ENCODE measurements around the gene CLMP.
"Not testable (repeated sequence)": the region's sequence is repeated elsewhere in the genome, so short reads cannot be mapped to it uniquely, and the experiment has no call there.

The CLMP gene

GRCh38 chr11:123135863-123136446, 59.1 kb downstream of the CLMP start:
- no peak for DNase-seq (ENCODE audit: low read depth in 2 of 2)

GRCh38 chr11:123132881-123133280, 62.2 kb downstream of the CLMP start:
- no peak for DNase-seq (ENCODE audit: low read depth in 2 of 2)

- not testable (repeated sequence) for DNase-seq (ENCODE audit: low read depth in 2 of 2)
Observed at GRCh38 chr11:123132034-123132766, 62.8 kb downstream of the CLMP start.

- DNase-seq (ENCODE audit: low read depth in 2 of 2) = peak; percentile 47 to 52
Observed at GRCh38 chr11:123129920-123130319, 65.1 kb downstream of the CLMP start.

GRCh38 chr11:123125169-123125568, 69.9 kb downstream of the CLMP start:
- DNase-seq (ENCODE audit: low read depth in 2 of 2) = no peak

GRCh38 chr11:123122852-123123251, 72.2 kb downstream of the CLMP start:
- no peak for DNase-seq (ENCODE audit: low read depth in 2 of 2)

- no peak for DNase-seq (ENCODE audit: low read depth in 2 of 2)
Observed at GRCh38 chr11:123122341-123122740, 72.7 kb downstream of the CLMP start.

GRCh38 chr11:123116486-123116885, 78.6 kb downstream of the CLMP start:
- DNase-seq (ENCODE audit: low read depth in 2 of 2) = no peak

- DNase-seq (ENCODE audit: low read depth in 2 of 2) = no peak
Observed at GRCh38 chr11:123111465-123111864, 83.6 kb downstream of the CLMP start.

GRCh38 chr11:123110397-123110796, 84.7 kb downstream of the CLMP start:
- DNase-seq (ENCODE audit: low read depth in 2 of 2) = no peak

- no peak for DNase-seq (ENCODE audit: low read depth in 2 of 2)
Observed at GRCh38 chr11:123107945-123108495, 87.0 kb downstream of the CLMP start.

GRCh38 chr11:123104697-123105096, 90.4 kb downstream of the CLMP start:
- DNase-seq (ENCODE audit: low read depth in 2 of 2) = no peak

GRCh38 chr11:123103326-123103980, 91.6 kb downstream of the CLMP start:
- DNase-seq (ENCODE audit: low read depth in 2 of 2) = peak; percentile 57 to 61

GRCh38 chr11:123100379-123101085, 94.5 kb downstream of the CLMP start:
- no peak for DNase-seq (ENCODE audit: low read depth in 2 of 2)

GRCh38 chr11:123098990-123099389, 96.1 kb downstream of the CLMP start:
- no peak for DNase-seq (ENCODE audit: low read depth in 2 of 2)

GRCh38 chr11:123093739-123094138, 101.3 kb downstream of the CLMP start:
- no peak for DNase-seq (ENCODE audit: low read depth in 2 of 2)

- DNase-seq (ENCODE audit: low read depth in 2 of 2) = no peak
Observed at GRCh38 chr11:123091506-123091905, 103.5 kb downstream of the CLMP start.

GRCh38 chr11:123090168-123090567, 104.9 kb downstream of the CLMP start:
- DNase-seq (ENCODE audit: low read depth in 2 of 2) = not testable (repeated sequence)

- not testable (repeated sequence) for DNase-seq (ENCODE audit: low read depth in 2 of 2)
Observed at GRCh38 chr11:123088896-123089295, 106.2 kb downstream of the CLMP start.

GRCh38 chr11:123087657-123088056, 107.4 kb downstream of the CLMP start:
- not testable (repeated sequence) for DNase-seq (ENCODE audit: low read depth in 2 of 2)

- DNase-seq (ENCODE audit: low read depth in 2 of 2) = no peak
Observed at GRCh38 chr11:123086305-123086704, 108.7 kb downstream of the CLMP start.

- DNase-seq (ENCODE audit: low read depth in 2 of 2) = no peak
Observed at GRCh38 chr11:123085497-123085896, 109.6 kb downstream of the CLMP start.

Measured in fibroblast of skin of left biceps (primary cell).